ENCODE measurements around the gene HYOU1. TPM values are rescaled to one million over a fixed set of nuclear protein-coding genes. Genes with fewer than 3 reads are reported as not detected.
"Not testable (repeated sequence)": the region's sequence is repeated elsewhere in the genome, so short reads cannot be mapped to it uniquely, and the experiment has no call there.

HYOU1 gene
- total RNA-seq, 4 donors from 2014 or later, result 36.1 to 57.5 (median 52.7) TPM

DNA sequence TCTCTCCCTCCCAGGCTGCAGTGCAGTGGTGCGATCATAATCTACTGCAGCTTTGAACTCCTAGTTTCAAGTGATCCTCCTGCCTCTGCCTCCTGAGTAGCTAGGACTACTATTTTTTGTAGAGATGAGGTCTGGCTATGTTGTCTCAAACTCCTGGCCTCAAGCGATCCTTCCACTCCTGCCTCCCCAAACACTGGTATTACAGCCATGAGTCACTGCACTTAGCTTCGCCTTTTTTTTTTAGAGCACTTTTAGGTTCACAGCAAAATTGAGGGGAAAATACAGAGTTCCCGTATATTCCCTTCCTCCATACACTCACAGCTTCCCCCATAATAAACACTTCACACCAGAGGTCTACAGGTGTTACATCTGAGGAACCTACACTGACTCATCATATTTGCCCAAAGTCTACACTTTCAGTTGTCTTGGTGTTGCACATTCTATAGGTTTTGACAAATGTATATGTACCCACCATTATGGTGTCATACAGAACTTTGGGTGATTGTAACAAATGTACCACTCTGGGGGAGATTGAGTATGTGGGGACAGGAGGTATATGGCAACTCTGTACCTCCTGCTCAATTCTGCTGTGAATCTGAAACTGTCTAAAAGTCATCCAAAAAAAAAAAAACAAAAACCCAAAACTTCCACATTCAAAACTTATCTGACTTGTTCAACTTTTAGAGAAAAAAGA lies 15.0 kb downstream of the HYOU1 start:
- Histone ChIP-seq H3K36me3 (peaks cover 8 to 28% (median 26%) of the 10 kb centered on the region in 4 donors), H3K27me3 (no peaks in the 10 kb centered on the region), H3K9me3 (no peaks in the 10 kb centered on the region), H3K4me3 (no peak overlapping the region), H3K4me1 (no peaks in the 10 kb centered on the region), H3K27ac (replicated peaks in 1 of 4) (no peak overlapping the region)
- no peak for DNase-seq (ENCODE audit: extremely low spot score)
- TF ChIP-seq CTCF (IDR thresholded peaks at IDR 0.05), result no peak
- no peak for TF ChIP-seq POLR2A (IDR thresholded peaks at IDR 0.05; ENCODE audit: low read depth)
- no peak for TF ChIP-seq EP300 (IDR thresholded peaks at IDR 0.05)
- no peak for TF ChIP-seq POLR2AphosphoS5 (IDR thresholded peaks at IDR 0.05)
- intact Hi-C loops (cut with DNase I), result no loop called here
- 90% methylated on average over 4 of the region's 4 CpGs for WGBS

GRCh38 chr11:119039471-119039870 lies 17.5 kb downstream of the HYOU1 start:
- intact Hi-C loops (cut with DNase I); H3K36me3 ChIP-seq; H3K4me1 ChIP-seq; DNase-seq (ENCODE audit: extremely low spot score); H3K9me3 ChIP-seq; H3K27me3 ChIP-seq; H3K27ac ChIP-seq (replicated peaks in 1 of 4); H3K4me3 ChIP-seq: not testable (repeated sequence)
- 53% methylated on average over 9 of the region's 11 CpGs for WGBS

DNA sequence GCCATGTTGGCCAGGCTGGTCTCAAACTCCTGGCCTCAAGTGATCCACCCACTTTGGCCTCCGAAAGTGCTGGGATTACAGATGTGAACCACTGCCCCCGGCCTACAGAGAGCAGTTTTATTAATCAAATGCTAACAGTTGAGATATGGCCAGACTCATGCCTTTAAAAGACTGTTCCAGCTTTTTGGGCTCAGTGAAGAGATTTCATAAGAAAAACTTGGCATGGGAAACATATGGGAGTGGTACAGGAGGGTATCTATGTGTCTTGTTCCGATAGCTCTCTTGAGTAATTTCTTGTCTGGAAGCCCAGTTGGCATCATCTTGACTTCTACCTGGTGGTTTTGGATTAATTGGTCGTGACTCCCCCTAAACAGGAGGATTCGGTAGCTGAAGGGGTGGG lies 18.1 kb downstream of the HYOU1 start:
- Histone ChIP-seq H3K27me3 (no peaks in the 10 kb centered on the region), H3K27ac (replicated peaks in 1 of 4) (no peak overlapping the region), H3K36me3 (no peaks in the 10 kb centered on the region), H3K9me3 (no peaks in the 10 kb centered on the region), H3K4me3 (no peak overlapping the region), H3K4me1 (no peaks in the 10 kb centered on the region)
- no peak for TF ChIP-seq POLR2AphosphoS5 (IDR thresholded peaks at IDR 0.05)
- no peak for TF ChIP-seq EP300 (IDR thresholded peaks at IDR 0.05)
- TF ChIP-seq CTCF (IDR thresholded peaks at IDR 0.05), result no peak
- TF ChIP-seq POLR2A (IDR thresholded peaks at IDR 0.05; ENCODE audit: low read depth), result no peak
- WGBS, result 84% methylated on average over 5 of the region's 5 CpGs
- intact Hi-C loops (cut with DNase I), result no loop called here
- DNase-seq (ENCODE audit: extremely low spot score), result no peak

DNA sequence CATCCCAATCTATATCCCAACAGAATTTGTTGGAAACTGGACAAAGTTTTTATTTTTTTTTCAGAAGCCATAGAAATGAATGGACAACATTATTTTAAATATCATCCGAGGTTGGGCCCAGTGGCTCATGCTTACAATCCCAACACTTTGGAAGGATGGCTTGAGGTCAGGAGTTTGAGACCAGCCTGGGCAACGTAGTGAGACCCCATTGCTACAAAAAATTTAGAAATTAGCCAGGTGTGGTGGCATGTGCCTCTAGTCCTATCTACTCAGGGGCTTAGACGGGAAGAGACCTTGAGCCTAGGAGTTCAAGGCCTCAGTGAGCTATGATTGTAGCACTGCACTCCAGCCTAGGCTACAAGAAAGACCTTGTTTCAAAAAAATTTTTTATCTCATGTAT lies 22.2 kb downstream of the HYOU1 start:
- Histone ChIP-seq H3K4me1 (peaks cover 7 to 12% (median 10%) of the 10 kb centered on the region in 4 donors), H3K9me3 (no peaks in the 10 kb centered on the region), H3K36me3 (no peaks in the 10 kb centered on the region), H3K27me3 (no peaks in the 10 kb centered on the region), H3K27ac (replicated peaks in 1 of 4) (no peak overlapping the region), H3K4me3 (no peak overlapping the region)
- DNase-seq (ENCODE audit: extremely low spot score), result no peak
- 88% methylated on average over 3 of the region's 3 CpGs for WGBS
- no peak for TF ChIP-seq POLR2AphosphoS5 (IDR thresholded peaks at IDR 0.05)
- intact Hi-C loops (cut with DNase I), result no loop called here

DNA sequence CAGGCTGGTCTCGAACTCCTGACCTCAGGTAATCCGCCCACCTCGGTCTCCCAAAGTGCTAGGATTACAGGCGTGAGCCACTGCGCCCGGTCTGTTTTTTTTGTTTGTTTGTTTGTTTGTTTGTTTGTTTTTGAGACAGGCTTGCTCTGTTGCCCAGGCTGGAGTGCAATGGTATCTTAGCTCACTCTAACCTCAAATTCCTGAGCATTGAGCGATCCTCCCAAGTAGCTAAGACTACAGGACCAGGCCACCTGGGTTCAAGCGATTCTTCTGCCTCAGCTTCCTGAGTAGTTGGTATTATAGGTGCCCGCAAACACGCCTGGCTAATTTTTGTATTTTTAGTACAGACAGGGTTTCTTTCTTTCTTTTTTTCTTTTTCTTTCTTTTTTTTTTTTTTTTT lies 23.6 kb downstream of the HYOU1 start:
- H3K36me3 ChIP-seq; H3K27ac ChIP-seq (replicated peaks in 1 of 4); H3K27me3 ChIP-seq; H3K4me3 ChIP-seq; DNase-seq (ENCODE audit: extremely low spot score); intact Hi-C loops (cut with DNase I); H3K9me3 ChIP-seq: not testable (repeated sequence)
- 86% methylated on average over 10 of the region's 10 CpGs for WGBS
- H3K4me1 ChIP-seq, result peaks cover 9 to 25% (median 19%) of the 10 kb centered on the region in 4 donors

GRCh38 chr11:119031912-119032280 lies 25.1 kb downstream of the HYOU1 start:
- peaks cover 9 to 30% (median 19%) of the 10 kb centered on the region in 4 donors for H3K4me1 ChIP-seq
- intact Hi-C loops (cut with DNase I), result no loop called here
- H3K36me3 ChIP-seq, result peaks cover 0 to 17% (median 11%) of the 10 kb centered on the region in 4 donors
- no peaks in the 10 kb centered on the region for H3K9me3 ChIP-seq
- no peak overlapping the region for H3K4me3 ChIP-seq
- 87% methylated on average over 9 of the region's 9 CpGs for WGBS
- H3K27me3 ChIP-seq, result no peaks in the 10 kb centered on the region
- DNase-seq (ENCODE audit: extremely low spot score), result no peak
- no peak overlapping the region for H3K27ac ChIP-seq (replicated peaks in 1 of 4)
- no peak for TF ChIP-seq POLR2AphosphoS5 (IDR thresholded peaks at IDR 0.05)
- no peak for TF ChIP-seq POLR2A (IDR thresholded peaks at IDR 0.05; ENCODE audit: low read depth)
- TF ChIP-seq EP300 (IDR thresholded peaks at IDR 0.05), result no peak
- no peak for TF ChIP-seq CTCF (IDR thresholded peaks at IDR 0.05)

Measured in esophagus muscularis mucosa (tissue), 4 donors.